Fibroblast of gingiva (primary cell): ENCODE data around the gene TEX13D.
"Not testable (repeated sequence)": the region's sequence is repeated elsewhere in the genome, so short reads cannot be mapped to it uniquely, and the experiment has no call there.

Experiments
- DNase-seq: peaks from one replicate; pipeline ENCODE4 v3.0.0-alpha.2; 2011; ENCODE audit warnings: low read depth

The TEX13D gene

DNA sequence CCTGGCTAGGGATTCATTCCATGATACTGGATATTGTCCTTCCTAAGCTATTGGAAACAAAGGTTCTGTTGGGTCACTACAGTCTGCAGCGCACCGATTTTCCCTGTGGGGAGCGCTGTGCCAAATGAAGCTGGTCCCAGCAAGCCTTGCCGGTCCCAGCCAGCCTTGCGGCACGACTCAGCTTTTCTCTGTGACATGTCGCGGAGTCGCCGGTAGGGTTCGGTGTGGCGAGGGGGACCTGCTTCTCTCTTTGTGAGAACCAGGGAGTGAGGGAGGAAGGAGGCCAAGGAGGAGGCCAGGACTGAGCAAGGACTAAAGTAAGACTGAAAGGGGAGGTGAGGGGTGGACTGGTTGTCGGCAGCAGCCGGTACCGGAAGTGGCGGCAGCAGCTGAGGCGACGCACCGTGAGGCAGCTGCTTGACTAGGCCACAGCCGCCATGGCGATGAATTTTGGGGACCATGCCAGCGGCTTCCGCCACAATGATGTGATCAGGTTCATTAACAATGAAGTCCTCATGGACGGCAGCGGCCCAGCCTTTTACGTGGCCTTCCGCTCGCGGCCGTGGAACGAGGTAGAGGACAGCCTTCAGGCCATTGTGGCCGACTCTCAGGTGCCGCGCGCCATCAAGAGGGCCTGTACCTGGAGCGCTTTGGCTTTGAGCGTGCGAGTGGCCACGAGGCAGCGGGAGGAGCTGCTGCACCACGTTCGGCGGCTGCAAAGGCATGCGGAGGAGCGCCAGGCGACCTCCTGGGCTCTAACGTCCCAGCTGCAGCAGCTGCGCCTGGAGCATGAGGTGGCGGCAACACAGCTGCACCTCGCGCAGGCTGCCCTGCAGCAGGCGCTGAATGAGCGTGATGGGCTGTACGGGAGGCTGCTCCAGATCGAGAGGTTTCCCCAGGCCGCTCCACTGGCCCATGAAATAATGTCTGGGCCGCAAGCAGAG, at the start of gene TEX13D:
TSS of gene TEX13D (plus strand) at position 180 of the 944 bp plus-strand sequence. CDS start at position 438, 258 bp downstream.
- no peak for DNase-seq

DNA sequence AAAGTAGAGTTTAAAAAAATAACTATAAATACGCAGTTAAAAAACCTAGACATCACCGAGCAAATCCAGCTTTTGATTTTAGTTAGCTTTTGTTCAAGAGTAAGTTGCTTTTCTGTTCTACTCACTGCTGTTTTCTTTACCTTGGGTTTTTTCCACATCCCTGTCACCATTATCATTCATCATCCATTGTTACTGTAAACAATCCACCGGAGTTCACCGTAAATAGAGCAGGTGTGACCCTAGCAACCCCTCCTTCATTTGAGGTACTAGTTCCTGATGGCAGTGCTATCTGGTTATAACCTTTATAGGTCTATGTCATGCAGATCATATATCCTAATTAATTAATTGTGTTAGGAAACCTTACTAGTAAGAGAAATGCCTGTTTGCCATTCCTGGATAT, 43.0 kb upstream of the TEX13D start:
- DNase-seq: no peak

DNA sequence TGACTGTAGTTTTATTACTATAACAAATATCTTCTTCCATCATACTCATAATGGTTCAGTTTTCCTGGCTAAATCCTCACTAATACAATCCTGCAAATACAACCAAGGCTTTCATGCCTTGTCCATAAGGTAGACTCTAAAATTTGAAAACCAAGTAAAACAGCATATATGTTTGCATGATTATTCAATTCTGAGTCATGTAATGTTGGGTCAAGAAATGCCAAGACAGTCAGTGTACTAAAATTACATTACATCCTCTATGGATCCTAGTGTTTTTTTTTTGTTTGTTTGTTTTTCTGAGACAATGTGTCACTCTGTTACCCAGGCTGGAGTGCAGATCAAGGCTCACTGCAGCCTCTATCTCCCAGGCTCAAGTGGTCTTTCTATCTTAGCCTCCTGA, 38.6 kb upstream of the TEX13D start:
- DNase-seq: no peak

DNA sequence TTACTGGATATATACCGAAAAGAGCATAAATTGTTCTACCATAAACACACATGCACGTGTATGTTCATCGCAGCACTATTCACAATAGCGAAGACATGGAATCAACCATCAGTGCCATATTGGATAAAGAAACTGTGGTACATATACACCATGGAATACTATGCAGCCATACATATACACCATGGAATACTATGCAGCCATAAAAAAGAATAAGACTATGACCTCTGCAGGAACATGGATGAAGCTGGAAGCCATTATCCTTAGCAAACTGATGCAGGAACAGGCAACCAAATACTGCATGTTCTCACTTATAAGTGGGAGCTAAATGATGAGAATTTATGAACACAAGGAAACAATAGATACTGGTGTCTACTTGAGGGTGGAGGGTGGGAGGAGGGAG, 33.1 kb upstream of the TEX13D start:
- DNase-seq: not testable (repeated sequence)

DNA sequence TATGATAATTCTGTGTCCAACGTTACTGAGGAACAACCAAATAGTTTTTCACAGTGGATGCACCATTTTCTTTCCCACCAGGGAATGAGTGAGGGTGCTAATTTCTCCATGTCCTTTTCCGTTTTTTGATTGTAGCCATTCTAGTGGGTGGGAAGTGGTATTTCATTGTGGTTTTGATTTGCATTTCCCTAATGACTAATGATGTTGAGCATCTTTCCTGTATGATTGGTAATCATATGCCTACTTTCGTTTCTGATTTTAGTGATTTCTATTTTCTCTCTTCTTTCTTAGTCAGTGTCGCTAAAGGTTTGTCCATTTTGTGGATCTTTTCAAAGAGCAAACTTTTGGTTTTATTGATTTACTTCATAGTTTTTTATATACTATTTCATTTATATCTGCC, 32.1 kb upstream of the TEX13D start:
- no peak for DNase-seq

DNA sequence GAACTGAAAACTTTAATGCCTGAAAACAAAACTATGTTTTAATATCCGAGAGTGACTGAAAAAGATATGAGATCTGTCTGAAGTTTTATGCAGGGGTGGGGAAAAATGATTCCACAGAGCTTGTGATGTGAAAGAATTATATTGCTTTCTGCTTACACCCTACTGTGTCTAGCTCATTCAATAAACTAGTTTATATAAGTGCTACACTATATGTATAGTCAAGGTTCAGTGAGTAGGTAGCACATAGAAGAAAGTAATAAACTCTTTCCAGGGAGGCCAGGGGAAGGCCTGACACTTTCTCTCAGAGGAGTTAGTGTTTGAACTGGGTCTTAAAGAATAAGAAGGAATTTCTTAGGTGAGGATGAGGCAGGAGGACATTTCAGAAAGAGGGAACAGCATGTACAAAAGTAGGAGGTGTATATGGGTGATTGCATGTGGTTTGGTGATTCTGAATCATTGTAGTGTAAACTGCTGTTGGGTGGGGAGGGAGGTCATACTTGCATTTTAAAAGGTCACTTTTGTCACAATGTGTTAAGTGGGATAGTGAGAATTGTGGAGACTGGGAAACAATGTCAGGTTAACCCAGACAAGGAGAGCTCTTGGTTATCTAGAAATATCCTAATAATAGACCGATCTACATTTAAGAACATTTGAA, 25.1 kb upstream of the TEX13D start:
- DNase-seq: no peak

DNA sequence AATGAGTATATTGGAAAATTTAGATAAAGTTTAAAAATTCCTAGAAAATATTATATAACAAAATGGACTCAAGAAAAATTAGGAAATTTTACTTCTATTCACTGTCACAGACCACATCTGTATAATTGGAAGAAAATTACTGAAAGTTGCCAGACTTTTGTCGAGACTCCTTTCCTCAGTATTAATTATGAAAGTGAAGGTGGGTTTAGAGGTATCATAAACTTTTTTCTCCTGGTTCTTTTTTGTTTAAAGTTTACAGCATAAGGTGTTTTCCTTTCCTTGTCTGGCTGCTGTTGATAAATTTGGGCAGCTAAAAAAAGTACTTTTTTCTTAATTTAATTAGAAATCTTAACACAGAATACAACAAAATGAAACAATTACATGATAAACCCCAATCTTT, 6.7 kb upstream of the TEX13D start:
- no peak for DNase-seq

DNA sequence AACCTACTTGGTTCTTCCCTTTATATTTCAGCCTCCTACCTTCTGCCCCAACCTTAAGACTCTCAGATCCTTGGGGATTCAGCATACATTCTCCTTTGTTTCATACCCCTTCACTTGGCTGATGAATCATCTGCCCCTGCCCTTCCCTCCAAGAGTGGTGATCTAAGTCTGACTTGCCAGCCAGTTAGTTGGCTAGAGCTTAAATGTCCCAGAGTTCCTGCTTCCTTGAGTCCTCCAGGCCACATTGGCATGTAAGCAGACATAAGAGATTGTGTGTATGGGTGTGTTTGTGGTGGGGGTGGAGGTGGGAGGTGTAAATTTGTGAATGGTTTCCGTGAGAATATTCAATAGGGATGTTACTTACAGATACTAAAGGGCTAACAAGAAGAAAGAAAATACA, 3.7 kb upstream of the TEX13D start:
- no peak for DNase-seq

DNA sequence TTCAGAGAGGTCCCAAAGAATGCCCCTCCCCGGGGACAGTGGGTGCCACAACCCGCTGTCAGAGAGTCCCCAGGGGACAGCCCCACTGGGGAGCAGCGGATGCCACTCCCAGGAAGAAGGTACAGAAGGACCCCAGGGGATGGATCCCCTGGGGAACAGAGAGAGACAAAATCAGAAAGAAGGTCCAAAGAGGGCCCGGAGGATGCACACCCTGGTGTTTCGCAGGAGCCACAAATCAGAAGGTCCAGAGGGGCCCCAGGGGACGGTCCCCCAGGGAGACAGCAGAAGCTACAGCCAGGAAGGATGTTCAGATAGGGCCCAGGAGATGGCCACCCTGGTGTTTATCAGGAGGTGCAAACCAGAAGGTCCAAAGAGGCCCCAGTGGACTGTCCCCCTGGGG, 1.4 kb downstream of the TEX13D start:
- no peak for DNase-seq

DNA sequence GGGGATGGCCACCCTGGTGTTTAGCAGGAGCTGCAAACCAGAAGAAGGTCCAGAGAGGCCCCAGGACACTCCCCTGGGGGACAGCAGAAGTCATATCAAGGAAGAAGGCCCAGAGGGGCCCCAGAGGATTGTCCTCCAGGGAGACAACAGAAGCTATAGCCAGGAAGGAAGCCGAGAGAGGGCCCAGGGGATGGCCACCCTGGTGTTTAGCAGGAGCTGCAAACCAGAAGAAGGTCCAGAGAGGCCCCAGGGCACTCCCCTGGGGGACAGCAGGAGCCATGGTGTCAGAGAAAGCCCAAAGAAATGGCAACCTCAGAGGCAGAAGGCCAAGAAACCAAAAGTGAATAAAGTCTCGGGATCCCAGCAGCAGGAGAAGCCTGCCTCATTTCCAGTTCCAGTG, 2.1 kb downstream of the TEX13D start:
- DNase-seq: not testable (repeated sequence)

DNA sequence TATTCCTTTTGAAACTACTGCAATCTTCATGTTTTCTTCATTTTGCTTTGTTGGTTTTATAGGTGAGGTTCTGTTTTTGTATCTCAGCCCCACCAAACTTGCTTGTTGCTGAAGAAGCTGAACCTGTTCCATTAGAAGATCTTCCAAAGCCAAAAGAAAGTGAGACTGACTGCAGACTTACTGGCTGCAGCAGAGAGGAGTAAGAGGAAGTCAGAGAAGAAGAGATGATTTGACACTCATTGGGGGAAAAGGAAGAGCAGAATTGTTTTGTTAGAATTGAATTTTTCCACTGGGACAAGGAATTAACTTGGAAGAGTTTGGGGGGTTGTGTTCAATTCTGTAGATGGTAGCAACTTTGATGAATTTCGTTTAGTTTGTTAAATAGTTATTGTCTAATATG, 3.1 kb downstream of the TEX13D start:
- no peak for DNase-seq

DNA sequence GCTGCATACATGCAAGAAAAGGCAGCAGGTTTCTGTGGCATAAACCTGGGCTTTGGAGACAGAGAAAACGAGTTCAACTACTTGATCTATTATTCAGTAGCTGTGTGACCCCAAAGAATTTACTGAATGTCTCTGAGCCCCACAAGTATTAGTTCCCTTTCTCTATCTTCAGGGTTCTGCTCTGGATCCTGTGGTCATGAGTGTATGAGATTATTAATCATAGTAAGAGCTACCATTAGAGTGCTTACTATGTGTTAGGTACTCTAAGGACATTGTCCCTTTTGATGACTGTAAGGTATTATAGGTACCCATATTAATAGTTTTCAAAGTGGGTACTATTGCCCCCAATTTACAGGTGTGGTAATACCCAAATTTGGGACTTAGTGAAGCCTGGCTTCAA, 5.5 kb downstream of the TEX13D start:
- no peak for DNase-seq

DNA sequence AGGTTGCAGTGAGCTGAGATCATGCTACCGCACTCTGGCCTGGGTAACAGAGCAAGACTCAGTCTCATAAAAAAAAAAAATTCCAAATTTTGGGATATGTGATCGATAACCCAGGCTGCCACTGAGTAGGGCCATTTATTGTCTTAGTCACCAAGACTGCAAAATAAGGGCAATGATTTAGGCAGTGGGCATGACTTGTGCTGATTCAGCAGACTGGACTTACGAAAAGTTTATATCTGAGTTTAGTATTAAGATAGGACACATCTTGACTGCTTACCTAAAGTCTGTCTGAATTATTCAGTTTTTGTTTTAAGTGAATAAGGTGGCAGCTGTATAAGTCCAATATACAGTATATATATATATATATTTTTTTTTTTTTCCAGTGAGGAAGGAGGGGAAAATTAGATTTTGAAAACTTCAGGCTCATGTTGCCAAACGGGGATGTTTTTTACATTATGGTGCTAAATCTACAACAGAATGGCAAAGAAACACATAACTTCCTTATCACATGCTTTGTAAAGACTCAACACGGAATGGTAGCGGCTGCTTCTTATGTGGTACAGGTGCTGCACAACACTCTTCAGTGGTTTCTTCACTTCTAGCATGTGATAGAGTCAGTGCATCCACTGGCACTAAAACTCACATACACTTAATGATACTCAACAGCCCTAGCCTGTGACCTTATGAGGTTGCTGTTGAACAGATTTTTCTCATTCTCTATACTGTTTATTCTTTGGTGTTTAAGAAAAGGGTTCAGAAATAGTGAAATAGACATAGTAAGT, 6.5 kb downstream of the TEX13D start:
- DNase-seq: no peak

DNA sequence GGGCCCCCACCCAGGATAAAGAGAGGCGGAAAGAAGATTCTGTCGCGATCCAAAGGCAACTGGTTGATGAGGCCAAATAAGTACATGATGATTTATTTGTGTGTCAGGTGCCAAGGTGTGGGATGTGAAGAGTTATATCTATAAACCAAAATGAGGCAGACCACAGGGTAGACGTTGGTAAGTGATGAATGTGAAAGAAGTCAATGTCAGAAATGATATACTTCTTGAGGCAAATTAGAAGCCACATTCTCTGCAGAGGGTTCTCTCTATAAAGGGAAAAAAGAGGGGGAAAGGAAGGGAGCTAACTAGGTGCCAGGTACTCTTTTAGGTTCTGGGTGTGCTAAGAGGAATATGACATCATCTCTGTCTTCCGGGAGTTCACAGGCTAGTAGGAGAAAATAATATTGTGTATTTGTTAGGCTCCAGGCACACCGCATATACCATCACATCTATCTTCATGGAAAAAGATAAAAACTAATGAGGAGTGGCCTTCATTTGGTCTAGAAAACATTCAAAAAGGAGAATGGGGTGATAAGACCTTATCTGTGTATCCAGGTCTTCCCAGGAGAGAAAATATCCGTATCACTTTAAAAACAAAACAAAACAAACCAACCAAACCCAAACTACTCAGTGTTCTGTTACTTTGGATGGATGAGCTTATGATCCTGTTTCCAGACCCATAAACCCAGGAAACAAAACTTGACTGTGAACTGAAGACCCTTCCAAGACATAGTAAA, 9.1 kb downstream of the TEX13D start:
- no peak for DNase-seq

DNA sequence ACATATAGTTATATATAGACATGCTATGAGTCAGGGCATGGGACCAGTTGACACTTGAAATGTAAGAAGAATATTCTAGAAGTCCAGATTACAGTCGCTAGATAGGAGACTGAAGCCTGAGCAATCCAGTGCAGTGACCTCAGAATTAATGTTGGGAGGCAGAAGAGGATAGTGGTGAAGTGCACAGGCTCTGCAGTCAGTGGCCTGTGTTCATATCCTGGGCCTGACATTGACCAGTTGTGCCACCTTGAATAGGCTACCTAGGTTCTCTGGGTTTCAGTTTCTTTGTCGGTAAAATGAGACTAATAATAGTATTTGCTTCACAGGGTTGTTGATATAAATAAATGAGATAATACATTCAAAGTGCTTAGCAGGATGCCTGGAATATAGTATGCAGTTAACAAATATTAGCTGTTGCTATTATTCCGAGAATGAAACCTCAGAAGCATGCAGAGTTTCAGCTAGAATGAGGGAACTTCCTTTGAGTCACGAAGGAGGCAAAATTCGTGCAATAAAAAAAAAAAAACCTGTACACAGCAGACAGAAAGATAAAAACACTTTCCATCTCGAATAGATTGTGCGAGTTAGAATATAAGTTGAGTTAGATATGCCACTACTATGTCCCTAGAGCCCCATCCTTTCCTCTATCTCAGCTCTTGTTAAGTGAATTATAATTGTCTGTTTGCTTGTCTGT, 9.9 kb downstream of the TEX13D start:
- DNase-seq: no peak

DNA sequence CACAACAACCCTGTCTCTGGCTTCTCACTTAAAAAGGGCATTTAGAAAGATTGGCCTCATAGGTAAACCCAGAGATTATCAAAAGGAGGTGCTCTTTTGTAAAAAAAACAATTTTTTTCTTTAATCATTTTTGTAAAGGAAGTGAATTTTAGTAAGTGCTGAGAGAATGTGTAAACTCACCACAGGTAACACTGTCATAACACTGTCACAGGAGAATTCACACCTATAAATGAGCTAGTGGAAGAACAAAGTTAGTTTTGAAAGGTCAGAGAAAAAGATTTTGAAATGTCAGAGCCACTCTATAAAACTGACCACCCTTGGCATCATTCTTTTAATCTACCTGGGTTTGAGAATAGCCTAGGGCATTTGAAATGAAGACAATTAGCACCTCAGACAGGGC, 10.6 kb downstream of the TEX13D start:
- no peak for DNase-seq

DNA sequence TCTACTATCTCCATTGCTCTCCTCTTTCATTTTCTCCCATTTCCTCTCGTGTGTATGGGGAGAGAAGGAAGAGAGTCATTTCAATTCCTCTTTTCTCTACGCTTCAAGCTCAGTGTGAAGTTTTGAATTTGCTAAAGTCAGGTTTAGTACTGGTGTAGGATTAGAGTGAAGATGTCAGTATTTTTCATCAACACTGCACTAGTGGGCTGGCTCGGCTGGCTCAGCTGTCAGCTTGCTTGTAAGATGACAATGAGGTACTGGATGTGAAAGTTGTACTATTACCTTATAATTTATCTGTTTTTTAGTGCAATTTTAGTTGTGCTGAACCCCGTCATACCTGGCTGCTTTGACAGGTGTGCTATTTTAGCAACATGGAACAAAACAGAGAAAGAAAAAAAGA, 11.8 kb downstream of the TEX13D start:
- DNase-seq: no peak

DNA sequence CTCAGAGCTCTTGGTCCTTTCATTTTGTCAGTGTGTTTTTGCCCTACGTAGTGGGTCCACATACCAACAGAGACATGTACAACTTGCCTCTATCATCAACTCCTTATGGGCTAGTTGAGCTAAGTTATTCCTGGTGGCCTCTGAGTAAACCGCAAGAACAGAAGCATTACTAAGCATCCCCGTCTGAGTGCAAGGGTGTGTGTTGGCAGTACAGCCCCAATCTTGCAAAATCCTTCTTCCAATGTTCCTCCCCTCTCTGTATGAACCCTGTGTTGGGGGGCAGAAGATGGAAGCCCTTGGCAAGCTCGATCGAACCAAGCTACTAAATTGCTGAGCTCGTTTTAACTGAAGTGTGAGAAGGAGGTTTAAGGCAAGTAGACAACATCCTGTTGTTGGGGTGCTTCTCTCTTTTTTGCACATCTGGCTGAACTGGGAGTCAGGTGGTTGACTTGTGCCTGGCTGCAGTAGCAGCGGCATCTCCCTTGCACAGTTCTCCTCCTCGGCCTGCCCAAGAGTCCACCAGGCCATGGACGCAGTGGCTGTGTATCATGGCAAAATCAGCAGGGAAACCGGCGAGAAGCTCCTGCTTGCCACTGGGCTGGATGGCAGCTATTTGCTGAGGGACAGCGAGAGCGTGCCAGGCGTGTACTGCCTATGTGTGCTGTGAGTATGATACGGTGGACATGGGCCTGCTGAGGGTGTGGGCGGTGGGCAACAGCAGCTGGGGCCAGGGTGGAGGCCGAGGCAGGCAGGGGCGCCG, 13.8 kb downstream of the TEX13D start, which contains the start of gene SH2D1A:
TSS of gene SH2D1A (plus strand) at position 447 of the 760 bp plus-strand sequence. CDS start at position 527, 80 bp downstream.
- no peak for DNase-seq

DNA sequence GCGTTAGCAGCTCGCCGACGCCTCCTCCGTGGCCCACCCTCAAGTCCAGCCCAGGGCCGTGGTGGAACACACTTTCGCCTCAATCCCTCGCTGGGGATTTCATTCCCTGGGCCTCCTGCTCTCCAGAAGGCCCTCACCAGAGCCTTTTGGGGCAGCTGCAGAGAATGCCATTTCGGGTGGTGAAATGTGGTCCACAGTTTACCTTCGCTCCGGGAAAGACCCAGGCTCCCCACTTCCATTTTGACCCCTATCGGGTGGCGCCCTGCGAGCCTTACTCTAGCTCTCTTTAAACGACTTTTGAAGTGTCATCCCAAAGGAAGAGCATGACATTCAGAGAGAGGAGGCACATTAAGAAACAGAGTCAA, 14.4 kb downstream of the TEX13D start:
- DNase-seq: no peak

DNA sequence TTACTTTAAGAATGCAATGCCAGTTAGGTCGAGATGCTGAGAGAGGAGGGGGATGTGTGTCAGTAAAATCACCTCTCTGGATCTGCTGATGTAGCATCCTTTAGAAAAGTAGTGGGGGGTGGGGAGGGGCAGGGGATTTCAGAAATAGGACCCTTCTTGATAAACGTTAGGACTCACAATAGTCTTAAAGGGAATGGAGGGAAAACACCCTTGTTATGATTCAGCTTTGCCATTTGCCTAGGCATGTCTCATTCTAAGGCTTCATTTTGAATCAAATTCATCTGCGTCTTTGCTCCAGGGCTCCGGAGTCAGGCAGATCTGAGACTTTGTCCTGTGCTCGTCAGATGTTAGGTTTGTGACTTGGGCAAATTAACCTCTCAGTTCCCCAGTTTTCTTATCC, 14.8 kb downstream of the TEX13D start:
- no peak for DNase-seq

DNA sequence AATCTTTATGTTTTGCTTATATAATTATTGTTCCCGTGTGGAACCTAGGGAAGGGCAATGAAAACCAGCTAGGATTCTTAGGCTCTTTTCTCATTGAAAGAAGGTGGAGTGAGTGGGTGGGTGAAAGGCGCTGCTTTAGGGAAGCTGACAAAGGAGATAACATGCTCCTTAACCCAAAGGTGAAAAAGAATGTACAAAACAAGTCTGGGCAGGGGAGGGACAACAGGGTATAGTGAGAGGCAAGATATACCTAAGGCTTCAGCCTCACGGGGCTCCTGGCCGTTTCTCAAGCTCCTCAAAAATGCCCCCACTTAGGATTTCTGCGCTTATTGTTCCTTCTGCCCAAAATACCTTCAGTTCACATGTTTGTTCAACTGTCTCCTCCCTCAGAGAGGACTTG, 15.7 kb downstream of the TEX13D start:
- no peak for DNase-seq
